K562 (cell line): ENCODE results near the gene MED13L. TPM values are rescaled to one million over a fixed set of nuclear protein-coding genes. Genes with fewer than 3 reads are reported as not detected.
A peak's percentile ranks its signal among the peaks of the same experiment; 100 is the strongest.

Experiments
- ATAC-seq: fragments of 200-7000 bp; cut with Tn5 transposase; 3 replicates; pipeline ENCODE4 v1.9.1; 2020; ENCODE audit warnings: moderate library complexity
- BruUV-seq: library from RNA; stranded (reverse); fragments of 400-500 nt; replicated peaks from 2 replicates; lab custom pipeline; 2021; lab: Mats Ljungman, UMichigan
- CTCF ChIA-PET: fragments of 300-600 bp; formaldehyde crosslinking; extraction: SDS; loops from one replicate; lab custom pipeline; 2021; ENCODE audit warnings: low intra/inter-chr PET ratio; lab: Yijun Ruan, JAX
- POLR2A ChIA-PET: fragments of 300-600, 350-650 bp; sonication (Branson Sonifier 250); formaldehyde crosslinking; extraction: SDS; loops from one replicate; lab custom pipeline; 2021; ENCODE audit warnings: antibody characterized with exemption, inconsistent platforms; lab: Yijun Ruan, JAX
- DNase-seq, 4 experiments: peaks; one replicate each; pipeline versions ENCODE4 v3.0.0 to v3.0.0-alpha.2; 2011 to 2018; ENCODE audit warnings: low spot score in 3 of 4, mixed read lengths in 3 of 4; ENCODE audit errors: extremely low read depth in 1 of 4
- FAIRE-seq: peaks from 2 replicates; lab custom pipeline; 2011; peaks lifted over from hg19 to GRCh38; lab: Jason Lieb, UNC
- H2AFZ ChIP-seq: 2 replicates; pipeline ENCODE4 v1.6.0; 2011; ENCODE audit warnings: low read depth, low read length, control low read depth, inconsistent platforms
- H3K27ac ChIP-seq: fragments of 200-600 bp; 3 replicates; pipeline ENCODE4 v1.8.0; 2011; ENCODE audit warnings: low read depth, mild to moderate bottlenecking, control low read depth, inconsistent platforms, low read length, moderate library complexity, mixed read lengths; ENCODE audit errors: extremely low read depth
- H3K27me3 ChIP-seq, 2 experiments: fragments of 300-600 bp in 1 of 2; 2 replicates in 1 of 2; 3 replicates in 1 of 2; pipeline versions ENCODE4 v1.6.0 to v1.8.0; 2011; ENCODE audit warnings: inconsistent platforms in 2 of 2, low read length in 2 of 2, mild to moderate bottlenecking in 1 of 2, mixed read lengths in 1 of 2, moderate library complexity in 1 of 2; ENCODE audit not compliant: control insufficient read depth in 2 of 2, insufficient read depth in 2 of 2
- H3K36me3 ChIP-seq: fragments of 300-600 bp; 3 replicates; pipeline ENCODE4 v1.8.0; 2011; ENCODE audit warnings: mild to moderate bottlenecking, low read length, inconsistent platforms; ENCODE audit not compliant: control insufficient read depth, insufficient read depth
- H3K4me1 ChIP-seq, 2 experiments: fragments of 200-600 bp in 1 of 2; replicated peaks in 1 of 2; 2 replicates in 1 of 2; 3 replicates in 1 of 2; pipeline versions ENCODE4 v1.5.1 to v1.8.0; 2011; ENCODE audit warnings: inconsistent platforms in 2 of 2, low read length in 2 of 2, mild to moderate bottlenecking in 1 of 2, mixed read lengths in 1 of 2, moderate library complexity in 1 of 2; ENCODE audit not compliant: control insufficient read depth in 2 of 2, insufficient read depth in 2 of 2
- H3K4me2 ChIP-seq: 2 replicates; pipeline ENCODE4 v1.6.1; 2011; ENCODE audit warnings: low read length, control low read depth, inconsistent platforms, mixed read lengths; ENCODE audit not compliant: insufficient read depth
- H3K4me3 ChIP-seq: fragments of 200-600 bp; sonication (generic), shearing (Covaris generic); 2 replicates; pipeline ENCODE4 v1.5.1; 2016; ENCODE audit warnings: control low read depth, inconsistent platforms
- H3K79me2 ChIP-seq: fragments of 200-600 bp; 3 replicates; pipeline ENCODE4 v1.8.0; 2011; ENCODE audit warnings: low read length, inconsistent platforms; ENCODE audit not compliant: control insufficient read depth, insufficient read depth
- H3K9ac ChIP-seq, 2 experiments: 2 replicates each; pipeline versions ENCODE4 v1.6.0 to v1.6.1; 2011; ENCODE audit warnings: low read depth in 2 of 2, low read length in 2 of 2, control low read depth in 1 of 2, inconsistent platforms in 1 of 2, mild to moderate bottlenecking in 1 of 2, mixed read lengths in 1 of 2; ENCODE audit not compliant: insufficient read depth in 1 of 2
- H3K9me1 ChIP-seq: one replicate; pipeline ENCODE4 v1.6.0; 2011; ENCODE audit warnings: inconsistent platforms, mild to moderate bottlenecking, low read length, moderate library complexity; ENCODE audit not compliant: control insufficient read depth, insufficient read depth
- H3K9me3 ChIP-seq: replicated peaks from 2 replicates; pipeline ENCODE4 v1.5.1; 2011; ENCODE audit warnings: low read depth, low read length, inconsistent platforms; ENCODE audit not compliant: control insufficient read depth, insufficient read depth
- H4K20me1 ChIP-seq: replicated peaks from 2 replicates; pipeline ENCODE4 v1.6.1; 2011; ENCODE audit warnings: low read length, inconsistent platforms, mixed read lengths; ENCODE audit not compliant: control insufficient read depth, insufficient read depth
- EGR1 ChIP-seq: fragments of 450-650 bp; conservative IDR thresholded peaks from 2 replicates; pipeline ENCODE4 v1.6.1; 2017; ENCODE audit warnings: mild to moderate bottlenecking
- GABPB2 ChIP-seq: fragments of 250-450 bp; sonication (Bioruptor Pico); conservative IDR thresholded peaks from 2 replicates; pipeline ENCODE4 v1.5.1; 2021; ENCODE audit warnings: mild to moderate bottlenecking
- IRF1 ChIP-seq: sonication (generic); formaldehyde crosslinking; IDR thresholded peaks from 2 replicates; pipeline ENCODE4 v1.8.0; 2022; ENCODE audit warnings: missing genetic modification reagents, mild to moderate bottlenecking, borderline replicate concordance
- MYBL2 ChIP-seq, 2 experiments: fragments of 450-650 bp in 1 of 2; sonication (generic) in 1 of 2; formaldehyde crosslinking in 1 of 2; IDR thresholded peaks; 2 replicates each; pipeline versions ENCODE4 v1.6.1 to v1.8.1; 2017 to 2022; ENCODE audit warnings: borderline replicate concordance in 1 of 2, inconsistent platforms in 1 of 2, low read depth in 1 of 2, mild to moderate bottlenecking in 1 of 2, missing genetic modification reagents in 1 of 2, moderate library complexity in 1 of 2
- NRF1 ChIP-seq, 2 experiments: fragments of 450-650 bp; IDR thresholded peaks in 1 of 2; conservative IDR thresholded peaks in 1 of 2; 2 replicates each; pipeline ENCODE4 v1.6.1; 2014; ENCODE audit warnings: mild to moderate bottlenecking in 2 of 2
- OTX1 ChIP-seq: fragments of 450-650 bp; formaldehyde crosslinking; IDR thresholded peaks from 2 replicates; pipeline ENCODE4 v1.4.0; 2022; ENCODE audit warnings: mild to moderate bottlenecking
- PRPF4 ChIP-seq: fragments of 200-400 bp; formaldehyde crosslinking; IDR thresholded peaks from one replicate; pipeline ENCODE4 v1.6.1; 2017; ENCODE audit warnings: low read length, low read depth, mild to moderate bottlenecking; ENCODE audit not compliant: insufficient read depth, poor library complexity, severe bottlenecking
- SMARCE1 ChIP-seq: fragments of 450-650 bp; IDR thresholded peaks from 2 replicates; pipeline ENCODE4 v1.7.1; 2016; ENCODE audit warnings: mild to moderate bottlenecking
- ZBTB9 ChIP-seq: fragments of 450-650 bp; formaldehyde crosslinking; IDR thresholded peaks from 2 replicates; pipeline ENCODE4 v1.4.0; 2020; ENCODE audit warnings: mild to moderate bottlenecking, moderate library complexity
- ZNF253 ChIP-seq: fragments of 250-450 bp; sonication (Bioruptor Pico); conservative IDR thresholded peaks from 2 replicates; pipeline ENCODE4 v1.6.1; 2021; ENCODE audit warnings: mild to moderate bottlenecking
- ZNF280A ChIP-seq: fragments of 450-650 bp; IDR thresholded peaks from 2 replicates; pipeline ENCODE4 v1.6.1; 2018; ENCODE audit warnings: mild to moderate bottlenecking, low read depth; ENCODE audit not compliant: partially characterized antibody
- WGBS: fragments of 100-300 bp; shearing (Covaris generic); methylation state at CpG from one replicate; pipeline ENCODE4 v1.1.6; 2016; ENCODE audit warnings: low coverage, mixed read lengths; ENCODE audit not compliant: insufficient coverage; ENCODE audit errors: missing lambda C conversion rate; 5-methylcytosine and 5-hydroxymethylcytosine counted together
- in situ Hi-C: fragments of 300-500 bp; cut with MboI; formaldehyde crosslinking; loops from 4 replicates; pipeline ENCODE4 v1.15.0; 2018; ENCODE audit warnings: inconsistent platforms, mixed read lengths
- intact Hi-C: fragments of 100-400 bp; cut with micrococcal nuclease; formaldehyde crosslinking; loops from 2 replicates; pipeline ENCODE4 v1.14.2; 2022
- polyA plus RNA-seq, 8 experiments: library from polyadenylated mRNA; depleted of rRNA in 4 of 8; stranded (reverse) in 5 of 8; unstranded in 3 of 8; fragments of >200 nt; fragmentation: Nextera tagmentation in 2 of 8; fragmentation: Illumina TruSeq in 1 of 8; extraction: Ambion mirVana in 2 of 8; extraction: Trizol in 1 of 8; gene quantifications; 2 replicates each; pipeline versions ENCODE4 v1.2.1 to v1.2.3, GENCODE V29; 2011 to 2014; ENCODE audit warnings: inconsistent platforms in 1 of 8, missing spikeins in 1 of 8
- total RNA-seq, 7 experiments: library from RNA; depleted of rRNA in 6 of 7; stranded (reverse); fragments of >200 nt in 6 of 7; fragmentation: Illumina TruSeq in 2 of 7; extraction: Trizol in 2 of 7; gene quantifications; 2 replicates each; pipeline versions ENCODE4 v1.2.1 to v1.2.3, GENCODE V29; 2011 to 2021; ENCODE audit warnings: low replicate concordance in 1 of 7

The MED13L gene
- total and polyA plus RNA-seq, 9 of the 15 experiments (the other 6 are each of a cell fraction or from before 2014, with no cell fraction given): 13.4 to 90.3 (median 36.9) TPM

DNA sequence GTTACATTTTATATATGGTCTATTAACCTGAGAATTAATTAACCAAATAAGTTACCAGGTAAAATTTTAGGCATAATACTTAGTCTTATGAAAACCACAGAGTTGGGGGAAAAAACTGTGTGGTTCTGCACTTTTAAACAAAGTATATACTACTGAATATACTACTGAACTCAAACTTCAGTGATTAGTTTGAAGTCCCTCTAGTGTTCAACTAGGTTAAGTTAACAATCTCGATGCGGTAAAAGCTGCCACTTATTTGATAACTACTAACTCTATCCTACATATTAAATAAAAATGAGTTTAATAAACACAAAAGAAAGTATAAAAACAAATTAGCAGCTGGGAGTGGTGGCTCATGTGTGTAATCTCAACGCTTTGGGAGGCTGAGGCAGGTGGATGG is 56.7 kb downstream of the MED13L start:
- Histone ChIP-seq H3K79me2 (peaks cover 92% of the 10 kb centered on the region), H3K27ac (no peak overlapping the region), H3K4me2 (no peak overlapping the region), H3K9me3 (no peaks in the 10 kb centered on the region), H3K9ac (no peak overlapping the region), H3K4me1 (peaks cover 2 to 11% of the 10 kb centered on the region in 2 experiments; a peak in 3 of 5 replicates), H3K4me3 (no peak overlapping the region), H3K27me3 (no peaks in the 10 kb centered on the region), H3K9me1 (no peaks in the 10 kb centered on the region), H4K20me1 (peaks cover 19% of the 10 kb centered on the region; the same call in 1 of the 2 replicates), H3K36me3 (peaks cover 4% of the 10 kb centered on the region; the same call in 2 of the 3 replicates), H2AFZ (no peak overlapping the region)
- BruUV-seq: no TSS peak
- POLR2A ChIA-PET: no interaction called here
- no peak for DNase-seq
- intact Hi-C loops (no loop called here), in situ Hi-C loops (no loop called here)
- WGBS: 98% methylated on average over 3 of the region's 3 CpGs
- no peak for TF ChIP-seq PRPF4
- no peak for TF ChIP-seq OTX1 (CRISPR knock-in tag)
- TF ChIP-seq ZNF253 (CRISPR knock-in tag): no peak
- CTCF ChIA-PET: no interaction called here
- no peak for FAIRE-seq
- no peak for ATAC-seq

DNA sequence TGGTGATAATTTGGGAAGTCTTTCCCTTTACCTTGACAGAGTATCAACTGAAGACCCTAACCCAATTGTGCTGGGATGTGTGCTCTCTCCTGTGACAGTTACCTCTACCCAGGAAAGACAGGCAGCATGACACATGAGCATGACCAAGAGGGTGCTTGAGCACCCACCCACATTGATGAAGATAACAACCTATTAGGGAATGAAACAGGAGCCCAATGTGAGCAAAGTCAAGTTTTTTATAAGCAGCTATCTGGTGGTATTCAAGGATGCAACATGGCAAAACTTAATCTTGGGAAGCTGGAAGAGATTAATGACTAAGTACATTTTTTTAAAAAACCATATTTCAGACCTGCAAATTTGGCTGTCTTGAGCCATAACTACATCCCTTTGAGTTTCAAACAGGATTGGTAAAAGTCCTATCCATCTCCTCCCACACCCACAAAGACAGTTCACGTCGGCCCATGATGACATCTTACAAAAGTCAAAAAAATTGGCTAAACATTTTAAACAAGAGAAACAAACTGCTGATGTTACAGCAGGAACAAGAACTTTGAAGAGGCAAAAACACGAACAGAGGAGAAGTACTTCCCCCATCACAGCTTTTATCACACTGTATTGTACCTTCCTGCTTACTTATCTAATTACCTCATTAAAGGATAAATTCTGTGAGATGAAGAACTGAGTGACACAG is 60.3 kb downstream of the MED13L start:
- H3K27me3 ChIP-seq: no peaks in the 10 kb centered on the region
- no peak overlapping the region for H3K4me3 ChIP-seq
- H3K79me2 ChIP-seq: peaks cover 96% of the 10 kb centered on the region
- POLR2A ChIA-PET: no interaction called here
- in situ Hi-C loops (no loop called here), intact Hi-C loops (no loop called here)
- no peak overlapping the region for H3K4me2 ChIP-seq
- 14% methylated on average over 3 of the region's 3 CpGs for WGBS
- H3K27ac ChIP-seq: no peak overlapping the region
- ATAC-seq (peak; percentile 44), DNase-seq (peak in 1 of 4 experiments; percentile 17), FAIRE-seq (peak; percentile 59)
- CTCF ChIA-PET: no interaction called here
- peaks cover 24% of the 10 kb centered on the region for H4K20me1 ChIP-seq
- BruUV-seq: no TSS peak
- H3K9ac ChIP-seq: no peak overlapping the region
- no peaks in the 10 kb centered on the region for H3K9me3 ChIP-seq
- peaks cover 2 to 18% of the 10 kb centered on the region in 2 experiments; a peak in 3 of 5 replicates for H3K4me1 ChIP-seq
- H2AFZ ChIP-seq: no peak overlapping the region
- H3K36me3 ChIP-seq: no peaks in the 10 kb centered on the region
- H3K9me1 ChIP-seq: peaks cover 2% of the 10 kb centered on the region
- TF ChIP-seq SMARCE1 (no peak), NRF1 (conservative IDR thresholded peaks at IDR 0.05 in 1 of 2, IDR thresholded peaks at IDR 0.05 in 1 of 2) (peak in 1 of 2 experiments; percentile 17; a peak in 1 of 4 replicates), IRF1 (CRISPR knock-in tag) (no peak), ZBTB9 (CRISPR knock-in tag) (no peak), ZNF280A (no peak), EGR1 (peak; percentile 53; the same call in 1 of the 2 replicates), MYBL2 (IDR thresholded peaks at IDR 0.05; ENCODE audit: low read depth) (0 out of 2 replicates have a peak, but pooled peaks have one; percentile 24), MYBL2 (CRISPR knock-in tag; IDR thresholded peaks at IDR 0.05; ENCODE audit: borderline replicate concordance) (no peak), GABPB2 (CRISPR knock-in tag) (no peak)
